OCI-LY7 (cell line): ENCODE results near the gene HOXA10. TPM values are rescaled to one million over a fixed set of nuclear protein-coding genes. Genes with fewer than 3 reads are reported as not detected.
A peak's percentile ranks its signal among the peaks of the same experiment; 100 is the strongest.

Experiments used
- BruUV-seq: library from RNA; stranded (reverse); fragments of 400-500 nt; replicated peaks from 2 replicates; lab custom pipeline; 2021; lab: Mats Ljungman, UMichigan
- CTCF ChIA-PET: fragments of 300-600 bp; sonication (Branson Sonifier 250); formaldehyde crosslinking; loops from one replicate; lab custom pipeline; 2022; ENCODE audit warnings: antibody characterized with exemption; ENCODE audit not compliant: unreplicated experiment; lab: Charles Lee
- POLR2A ChIA-PET: fragments of 300-600 bp; sonication (Branson Sonifier 250); formaldehyde crosslinking; loops from one replicate; lab custom pipeline; 2022; ENCODE audit warnings: antibody characterized with exemption; lab: Charles Lee
- DNase-seq: peaks from one replicate; pipeline ENCODE4 v3.0.0-alpha.2; 2015; ENCODE audit warnings: low spot score
- H2AFZ ChIP-seq: fragments of 200-600 bp; sonication (generic), shearing (Covaris generic); 2 replicates; pipeline ENCODE4 v1.6.1; 2014; ENCODE audit warnings: mild to moderate bottlenecking, antibody characterized with exemption, low read length, moderate library complexity
- H3K27ac ChIP-seq: fragments of 200-600 bp; sonication (generic); 2 replicates; pipeline ENCODE4 v1.5.1; 2014; ENCODE audit warnings: mixed run types, low read depth, mild to moderate bottlenecking, moderate library complexity, low read length, inconsistent platforms; ENCODE audit not compliant: poor library complexity, severe bottlenecking
- H3K36me3 ChIP-seq: fragments of 200-600 bp; sonication (generic); 2 replicates; pipeline ENCODE4 v1.6.1; 2014; ENCODE audit warnings: mild to moderate bottlenecking, antibody characterized with exemption, low read length, moderate library complexity, mixed read lengths; ENCODE audit not compliant: insufficient read depth
- H3K4me1 ChIP-seq: fragments of 200-600 bp; sonication (generic); 2 replicates; pipeline ENCODE4 v1.5.1; 2014; ENCODE audit warnings: mild to moderate bottlenecking, low read length; ENCODE audit not compliant: insufficient read depth, poor library complexity, severe bottlenecking
- H3K4me2 ChIP-seq: fragments of 200-600 bp; sonication (generic); 2 replicates; pipeline ENCODE4 v1.6.1; 2014; ENCODE audit warnings: mild to moderate bottlenecking, low read length
- H3K4me3 ChIP-seq: fragments of 200-600 bp; sonication (generic); 2 replicates; pipeline ENCODE4 v1.5.1; 2014; ENCODE audit warnings: mild to moderate bottlenecking, low read depth, low read length; ENCODE audit not compliant: poor library complexity, severe bottlenecking
- H3K79me2 ChIP-seq: fragments of 200-600 bp; sonication (generic); 2 replicates; pipeline ENCODE4 v1.6.1; 2016; ENCODE audit warnings: low read depth, mild to moderate bottlenecking, low read length, moderate library complexity, mixed read lengths; ENCODE audit not compliant: insufficient read depth
- H3K9me2 ChIP-seq: fragments of 200-600 bp; sonication (generic); 2 replicates; pipeline ENCODE4 v1.6.1; 2016; ENCODE audit warnings: mild to moderate bottlenecking, low read length, mixed read lengths; ENCODE audit not compliant: insufficient read depth
- H3K9me3 ChIP-seq: fragments of 200-600 bp; sonication (generic); 2 replicates; pipeline ENCODE4 v1.6.1; 2014; ENCODE audit warnings: mild to moderate bottlenecking, mixed run types, low read length, mixed read lengths
- H4K20me1 ChIP-seq: fragments of 200-600 bp; sonication (generic); 2 replicates; pipeline ENCODE4 v1.6.1; 2014; ENCODE audit warnings: mild to moderate bottlenecking, antibody characterized with exemption, low read length, moderate library complexity, mixed read lengths; ENCODE audit not compliant: insufficient read depth
- EZH2phosphoT487 ChIP-seq: fragments of 200-600 bp; sonication (generic); IDR thresholded peaks from 2 replicates; pipeline ENCODE4 v1.6.1; 2018; ENCODE audit warnings: low read depth, borderline replicate concordance, mild to moderate bottlenecking, mixed run types, antibody characterized with exemption, low read length, moderate library complexity, mixed read lengths
- intact Hi-C: fragments of 100-400 bp; cut with micrococcal nuclease; formaldehyde crosslinking; loops from one replicate; pipeline ENCODE4 v1.10.0; 2022; ENCODE audit not compliant: unreplicated experiment
- total RNA-seq, 2 experiments: library from RNA; depleted of rRNA in 1 of 2; stranded (reverse); fragments of >200 nt in 1 of 2; shearing (Covaris generic) in 1 of 2; gene quantifications; 2 replicates each; pipeline ENCODE4 v1.2.3, GENCODE V29; 2014 to 2022
- TF ChIP-seq, protein P1 (sequence below): fragments of 200-600 bp; sonication (generic); conservative IDR thresholded peaks from 2 replicates; pipeline ENCODE4 v1.5.1; 2014; ENCODE audit warnings: mild to moderate bottlenecking, antibody characterized with exemption, low read length, moderate library complexity, mixed read lengths

Gene HOXA10
- total RNA-seq, 2 experiments from 2014 or later, result not detected

DNA sequence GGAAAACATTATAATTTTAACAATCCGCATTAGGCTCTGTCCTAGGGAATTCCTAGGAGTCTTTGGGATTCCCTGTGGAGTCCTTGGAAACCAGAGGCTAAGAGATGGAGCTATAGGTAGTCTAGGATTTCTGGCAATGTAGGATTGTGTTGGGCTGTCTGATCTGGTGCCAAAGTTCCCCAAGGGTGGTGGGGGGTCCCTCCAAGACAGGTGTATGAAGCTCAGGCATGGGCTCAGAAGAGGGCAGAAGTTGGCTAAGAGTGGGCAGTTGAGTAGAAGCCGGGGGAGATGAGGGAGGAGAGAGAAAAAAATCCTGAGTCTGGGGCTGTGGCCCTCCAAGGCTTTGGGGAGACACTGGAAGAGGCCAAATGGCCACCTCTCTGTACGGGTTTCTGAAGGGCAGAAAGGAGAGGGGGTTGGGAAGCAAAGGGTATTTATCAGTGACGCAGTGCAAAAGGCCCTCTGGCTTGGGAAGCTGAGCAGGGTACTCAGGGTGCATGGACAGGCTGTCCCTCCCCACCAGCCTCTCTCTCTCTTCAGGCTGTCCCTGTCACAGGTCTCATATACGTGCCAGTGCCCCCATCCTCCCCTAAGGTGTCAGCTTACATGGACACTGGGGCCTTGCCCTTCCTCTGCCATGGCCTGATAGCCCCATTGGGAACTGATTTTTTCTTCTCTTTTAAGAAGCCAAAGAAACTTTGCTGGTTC, 27.5 kb downstream of the HOXA10 start:
- no TSS peak for BruUV-seq
- peaks cover 29% of the 10 kb centered on the region for H3K4me1 ChIP-seq
- intact Hi-C loops, result no loop called here
- no peak for TF ChIP-seq EZH2phosphoT487
- H3K9me3 ChIP-seq, result no peaks in the 10 kb centered on the region
- no peak overlapping the region for H2AFZ ChIP-seq
- no peaks in the 10 kb centered on the region for H3K9me2 ChIP-seq
- no peak overlapping the region for H3K27ac ChIP-seq
- DNase-seq, result no peak
- H3K36me3 ChIP-seq, result peaks cover 11% of the 10 kb centered on the region
- H3K4me2 ChIP-seq, result peak overlapping the region; percentile 94; the same call in 1 of the 2 replicates
- no peak overlapping the region for H3K4me3 ChIP-seq
- ChIA-PET CTCF (interaction anchor here (0.6 kb wide), 1 partner anchor 15 kb away, joined by 3 read pairs; no protein-coding TSS in a partner anchor), POLR2A (interaction anchor here (0.8 kb wide), 1 partner anchor 298 kb away, joined by 4 read pairs; no protein-coding TSS in a partner anchor)
- H3K79me2 ChIP-seq, result peaks cover 8% of the 10 kb centered on the region; the same call in 1 of the 2 replicates
- H4K20me1 ChIP-seq, result no peaks in the 10 kb centered on the region

GRCh38 chr7:27145914-27146412, 28.2 kb downstream of the HOXA10 start:
- BruUV-seq, result no TSS peak

GRCh38 chr7:27145165-27145913, 28.8 kb downstream of the HOXA10 start:
- BruUV-seq, result no TSS peak

More at GRCh38 chr7:27145914-27146412, 28.2 kb downstream of the HOXA10 start:
- H3K36me3 ChIP-seq, result peaks cover 15% of the 10 kb centered on the region
- POLR2A ChIA-PET, result interaction anchor here (0.5 kb wide), 1 partner anchor 325 kb away, joined by 3 read pairs; no protein-coding TSS in a partner anchor
- peaks cover 8% of the 10 kb centered on the region; the same call in 1 of the 2 replicates for H3K79me2 ChIP-seq
- H2AFZ ChIP-seq, result no peak overlapping the region
- no peaks in the 10 kb centered on the region for H4K20me1 ChIP-seq
- no peak for DNase-seq
- H3K9me3 ChIP-seq, result no peaks in the 10 kb centered on the region
- no peak overlapping the region for H3K27ac ChIP-seq
- no peaks in the 10 kb centered on the region for H3K9me2 ChIP-seq
- TF ChIP-seq, protein P1, sequence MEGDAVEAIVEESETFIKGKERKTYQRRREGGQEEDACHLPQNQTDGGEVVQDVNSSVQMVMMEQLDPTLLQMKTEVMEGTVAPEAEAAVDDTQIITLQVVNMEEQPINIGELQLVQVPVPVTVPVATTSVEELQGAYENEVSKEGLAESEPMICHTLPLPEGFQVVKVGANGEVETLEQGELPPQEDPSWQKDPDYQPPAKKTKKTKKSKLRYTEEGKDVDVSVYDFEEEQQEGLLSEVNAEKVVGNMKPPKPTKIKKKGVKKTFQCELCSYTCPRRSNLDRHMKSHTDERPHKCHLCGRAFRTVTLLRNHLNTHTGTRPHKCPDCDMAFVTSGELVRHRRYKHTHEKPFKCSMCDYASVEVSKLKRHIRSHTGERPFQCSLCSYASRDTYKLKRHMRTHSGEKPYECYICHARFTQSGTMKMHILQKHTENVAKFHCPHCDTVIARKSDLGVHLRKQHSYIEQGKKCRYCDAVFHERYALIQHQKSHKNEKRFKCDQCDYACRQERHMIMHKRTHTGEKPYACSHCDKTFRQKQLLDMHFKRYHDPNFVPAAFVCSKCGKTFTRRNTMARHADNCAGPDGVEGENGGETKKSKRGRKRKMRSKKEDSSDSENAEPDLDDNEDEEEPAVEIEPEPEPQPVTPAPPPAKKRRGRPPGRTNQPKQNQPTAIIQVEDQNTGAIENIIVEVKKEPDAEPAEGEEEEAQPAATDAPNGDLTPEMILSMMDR, result no peak
- no peak for TF ChIP-seq EZH2phosphoT487
- no peak overlapping the region for H3K4me3 ChIP-seq
- CTCF ChIA-PET, result no interaction called here
- intact Hi-C loops, result no loop called here
- no peak overlapping the region for H3K4me2 ChIP-seq
- H3K4me1 ChIP-seq, result peaks cover 22% of the 10 kb centered on the region

More at GRCh38 chr7:27145165-27145913, 28.8 kb downstream of the HOXA10 start:
- Histone ChIP-seq H4K20me1 (no peaks in the 10 kb centered on the region), H3K9me2 (no peaks in the 10 kb centered on the region), H3K36me3 (peaks cover 15% of the 10 kb centered on the region), H3K4me3 (no peak overlapping the region), H3K27ac (no peak overlapping the region), H3K9me3 (no peaks in the 10 kb centered on the region), H3K4me1 (peaks cover 21% of the 10 kb centered on the region), H2AFZ (no peak overlapping the region), H3K4me2 (no peak overlapping the region), H3K79me2 (peaks cover 8% of the 10 kb centered on the region; the same call in 1 of the 2 replicates)
- ChIA-PET CTCF (no interaction called here), POLR2A (interaction anchor here (0.5 to 0.7 kb wide), 3 partner anchors 324 to 458 kb away, joined by 3 read pairs; no protein-coding TSS in a partner anchor)
- TF ChIP-seq, protein P1, result no peak
- no peak for TF ChIP-seq EZH2phosphoT487
- intact Hi-C loops, result no loop called here
- DNase-seq, result no peak
